ENCODE data around the gene CLMN.
"Not testable (repeated sequence)": the region's sequence is repeated elsewhere in the genome, so short reads cannot be mapped to it uniquely, and the experiment has no call there.

CLMN gene

DNA sequence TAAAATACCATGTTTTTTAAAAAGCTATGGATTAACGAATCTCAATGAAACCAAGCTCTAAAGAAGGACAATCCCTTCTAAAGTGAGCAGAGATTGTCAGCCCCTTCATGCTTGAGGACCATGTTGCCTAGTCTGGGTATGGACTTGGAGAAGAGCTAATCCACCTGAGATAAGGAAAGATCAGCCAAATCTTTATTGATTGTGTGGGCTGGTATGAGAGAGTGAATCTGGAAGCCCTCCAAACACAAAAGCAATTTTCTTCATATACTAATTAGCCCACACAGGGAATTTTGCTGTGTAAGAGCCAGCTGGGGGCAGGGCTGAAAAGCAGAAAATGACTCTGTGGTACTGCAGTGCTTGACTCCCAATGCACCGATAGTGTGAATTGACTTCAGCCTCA is 115.0 kb downstream of the CLMN start:
- TF ChIP-seq Cebpa-rat (IDR thresholded peaks at IDR 0.05): no peak
- Histone ChIP-seq H3K4me3 (no peak overlapping the region), H3K36me3 (peaks cover 19 to 36% (median 28%) of the 10 kb centered on the region in 11 experiments)

DNA sequence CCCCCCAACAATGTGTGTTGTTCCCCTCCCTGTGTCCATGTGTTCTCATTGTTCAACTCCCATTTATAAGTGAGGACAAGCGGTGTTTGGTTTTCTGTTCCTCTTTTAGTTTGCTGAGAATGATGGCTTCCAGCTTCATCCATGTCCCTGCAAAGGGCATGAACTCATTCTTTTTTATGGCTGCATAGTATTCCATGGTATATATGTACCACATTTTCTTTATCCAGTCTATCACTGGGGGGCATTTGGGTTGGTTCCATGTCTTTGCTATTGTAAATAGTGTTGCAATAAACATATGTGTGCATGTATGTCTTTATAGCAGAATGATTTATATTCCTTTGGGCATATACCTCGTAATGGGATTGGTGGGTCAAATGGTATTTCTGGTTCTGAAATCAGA is 118.0 kb downstream of the CLMN start:
- not testable (repeated sequence) for H3K27ac ChIP-seq, H3K4me2 ChIP-seq, H3K4me3 ChIP-seq, H4K20me1 ChIP-seq, H3K27me3 ChIP-seq, H3K9ac ChIP-seq
- H3K36me3 ChIP-seq: peaks cover 19 to 36% (median 28%) of the 10 kb centered on the region in 11 experiments
- peaks cover 36 to 44% (median 43%) of the 10 kb centered on the region in 11 experiments for H3K9me3 ChIP-seq (replicated peaks in 1 of 11)
- peaks cover under 1 to 18% (median 7%) of the 10 kb centered on the region in 10 experiments; a peak in 13 of 20 replicates for H3K4me1 ChIP-seq

More for the DNA sequence above, 115.0 kb downstream of the CLMN start:
- Histone ChIP-seq H3K9ac (no peak overlapping the region), H4K20me1 (no peaks in the 10 kb centered on the region), H3K9me3 (replicated peaks in 1 of 11) (peaks cover 36 to 44% (median 43%) of the 10 kb centered on the region in 11 experiments), H3K27me3 (no peaks in the 10 kb centered on the region), H3K27ac (no peak overlapping the region), H3K4me2 (no peak overlapping the region), H3K4me1 (peaks cover 18 to 39% (median 33%) of the 10 kb centered on the region in 10 experiments)

DNA sequence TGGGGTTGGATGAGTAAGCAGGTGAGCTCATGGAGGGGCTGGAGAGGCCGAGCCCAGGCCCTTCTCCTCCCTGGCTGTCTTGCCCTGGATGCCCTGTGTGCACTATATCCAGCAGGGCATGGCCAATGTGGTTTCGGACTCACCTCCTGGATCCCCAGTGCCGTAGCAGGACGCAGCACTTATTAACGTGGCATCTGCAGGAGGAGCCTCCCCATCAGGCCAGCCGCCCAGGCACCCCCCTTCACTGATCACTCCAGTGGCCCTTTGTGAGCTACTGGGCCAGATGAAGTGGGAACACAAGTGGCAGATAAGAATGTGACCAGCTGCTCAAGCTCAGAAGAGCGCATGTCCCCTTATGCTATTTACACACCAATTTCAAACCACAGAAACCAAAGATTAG is 119.3 kb downstream of the CLMN start:
- Histone ChIP-seq H3K27ac (no peak overlapping the region), H3K9me3 (replicated peaks in 1 of 11) (peaks cover 35 to 37% (median 37%) of the 10 kb centered on the region in 11 experiments), H4K20me1 (no peaks in the 10 kb centered on the region; a peak in 1 of 22 replicates), H3K27me3 (no peaks in the 10 kb centered on the region), H3K4me3 (no peak overlapping the region), H3K4me2 (0 out of 22 replicates have a peak overlapping the region, but pooled peaks of 1 of the 11 experiments have one; percentile 17), H3K9ac (no peak overlapping the region), H3K4me1 (peaks cover 5 to 22% (median 9%) of the 10 kb centered on the region in 10 experiments; a peak in 14 of 20 replicates), H3K36me3 (peaks cover 19 to 36% (median 28%) of the 10 kb centered on the region in 11 experiments)
- TF ChIP-seq Cebpa-rat (IDR thresholded peaks at IDR 0.05): no peak

DNA sequence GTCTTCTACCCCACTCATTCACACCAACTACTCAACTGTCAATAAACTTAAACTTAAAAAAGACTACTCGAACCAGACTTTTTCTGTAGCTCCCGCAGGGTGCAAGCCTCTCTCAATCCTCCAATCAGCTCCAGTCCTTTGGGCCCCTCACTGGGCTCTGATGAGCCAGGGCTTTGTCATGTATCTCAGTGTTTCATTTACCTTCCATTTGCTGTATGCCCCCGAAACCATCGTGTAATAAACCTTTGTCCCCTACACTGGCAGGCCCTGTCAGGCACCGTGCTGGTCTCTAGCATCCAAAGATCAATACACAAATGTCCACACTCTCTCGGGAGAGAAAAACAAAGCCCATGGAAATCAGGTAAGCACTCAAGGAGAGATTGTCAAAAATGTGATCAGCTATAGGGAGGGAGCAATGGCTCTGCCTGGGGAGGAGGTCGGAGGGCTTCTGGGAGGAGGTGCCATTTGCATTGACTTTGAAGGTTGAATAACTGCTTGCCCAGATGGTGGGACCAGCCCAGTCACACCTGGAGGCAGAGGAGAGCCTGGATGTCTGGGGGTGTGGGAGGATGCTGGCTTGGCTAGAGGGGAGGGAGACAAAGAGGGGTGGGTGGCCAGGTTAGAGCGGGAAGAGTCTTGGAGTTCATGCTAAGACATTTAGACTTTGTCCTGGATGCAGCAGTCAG is 120.3 kb downstream of the CLMN start:
- Histone ChIP-seq H3K36me3 (peaks cover 11 to 27% (median 21%) of the 10 kb centered on the region in 11 experiments), H3K27me3 (no peaks in the 10 kb centered on the region), H3K4me2 (no peak overlapping the region), H3K27ac (no peak overlapping the region), H3K4me1 (peaks cover 5 to 22% (median 9%) of the 10 kb centered on the region in 10 experiments; a peak in 14 of 20 replicates), H3K9me3 (replicated peaks in 1 of 11) (peaks cover 25 to 28% (median 28%) of the 10 kb centered on the region in 11 experiments), H4K20me1 (no peaks in the 10 kb centered on the region; a peak in 1 of 22 replicates), H3K9ac (no peak overlapping the region), H3K4me3 (no peak overlapping the region)
- TF ChIP-seq Cebpa-rat (IDR thresholded peaks at IDR 0.05): no peak

DNA sequence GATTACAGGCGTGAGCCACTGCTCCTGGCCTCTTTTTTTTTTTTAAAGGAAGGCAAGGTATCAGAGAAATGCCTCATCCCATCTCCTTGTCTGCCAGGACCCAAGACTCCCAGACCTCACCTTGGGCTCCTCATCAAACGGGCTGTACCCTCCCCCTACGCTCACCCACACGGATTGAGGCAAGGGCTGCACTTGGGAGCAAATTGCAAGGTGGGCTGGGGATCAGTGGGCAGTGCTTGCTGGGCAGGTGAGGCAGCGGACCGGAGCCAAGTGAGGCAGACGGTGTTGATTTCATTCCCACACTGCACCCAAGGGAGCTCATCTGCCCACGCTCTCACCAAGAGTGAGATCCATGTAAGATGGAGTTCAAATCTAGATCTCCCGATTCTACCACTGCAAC is 121.4 kb downstream of the CLMN start:
- peaks cover 14 to 16% (median 16%) of the 10 kb centered on the region in 11 experiments for H3K9me3 ChIP-seq (replicated peaks in 1 of 11)
- H3K4me3 ChIP-seq: no peak overlapping the region
- H3K36me3 ChIP-seq: peaks cover 0 to 15% (median 10%) of the 10 kb centered on the region in 11 experiments; a peak in 18 of 22 replicates
- no peak overlapping the region for H3K27ac ChIP-seq
- H3K4me1 ChIP-seq: peaks cover 5 to 22% (median 9%) of the 10 kb centered on the region in 10 experiments; a peak in 14 of 20 replicates
- no peaks in the 10 kb centered on the region for H3K27me3 ChIP-seq
- H4K20me1 ChIP-seq: no peaks in the 10 kb centered on the region; a peak in 1 of 22 replicates
- H3K4me2 ChIP-seq: no peak overlapping the region
- H3K9ac ChIP-seq: no peak overlapping the region
- no peak for TF ChIP-seq Cebpa-rat (IDR thresholded peaks at IDR 0.05)

DNA sequence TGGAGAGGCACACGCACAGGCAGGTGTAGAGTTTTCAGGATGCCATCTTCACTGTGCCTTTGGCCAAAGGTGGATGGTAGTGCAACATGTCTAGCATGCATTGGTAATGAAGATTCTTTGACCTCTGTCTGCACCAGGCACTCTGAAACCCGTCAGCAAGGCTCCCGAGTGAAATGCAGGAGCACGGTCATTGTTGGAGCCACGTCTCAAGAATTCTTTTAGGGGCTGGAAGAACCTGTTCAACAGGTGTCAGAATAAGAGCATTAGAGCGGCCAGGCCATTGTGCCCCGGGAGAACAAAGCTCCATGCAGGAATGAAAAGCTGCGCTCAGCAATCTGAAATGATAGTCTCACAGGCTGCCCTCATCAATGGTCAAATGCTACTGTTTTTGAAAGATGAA is 122.2 kb downstream of the CLMN start:
- Histone ChIP-seq H3K9me3 (replicated peaks in 1 of 11) (peaks cover 6 to 9% (median 9%) of the 10 kb centered on the region in 11 experiments; a peak in 20 of 22 replicates), H3K27me3 (no peaks in the 10 kb centered on the region), H4K20me1 (no peaks in the 10 kb centered on the region; a peak in 1 of 22 replicates), H3K9ac (no peak overlapping the region), H3K36me3 (peaks cover 0 to 8% (median 3%) of the 10 kb centered on the region in 11 experiments; a peak in 11 of 22 replicates), H3K4me2 (no peak overlapping the region), H3K4me3 (no peak overlapping the region), H3K27ac (no peak overlapping the region), H3K4me1 (peaks cover 5 to 22% (median 9%) of the 10 kb centered on the region in 10 experiments; a peak in 14 of 20 replicates)
- TF ChIP-seq Cebpa-rat (IDR thresholded peaks at IDR 0.05): no peak

DNA sequence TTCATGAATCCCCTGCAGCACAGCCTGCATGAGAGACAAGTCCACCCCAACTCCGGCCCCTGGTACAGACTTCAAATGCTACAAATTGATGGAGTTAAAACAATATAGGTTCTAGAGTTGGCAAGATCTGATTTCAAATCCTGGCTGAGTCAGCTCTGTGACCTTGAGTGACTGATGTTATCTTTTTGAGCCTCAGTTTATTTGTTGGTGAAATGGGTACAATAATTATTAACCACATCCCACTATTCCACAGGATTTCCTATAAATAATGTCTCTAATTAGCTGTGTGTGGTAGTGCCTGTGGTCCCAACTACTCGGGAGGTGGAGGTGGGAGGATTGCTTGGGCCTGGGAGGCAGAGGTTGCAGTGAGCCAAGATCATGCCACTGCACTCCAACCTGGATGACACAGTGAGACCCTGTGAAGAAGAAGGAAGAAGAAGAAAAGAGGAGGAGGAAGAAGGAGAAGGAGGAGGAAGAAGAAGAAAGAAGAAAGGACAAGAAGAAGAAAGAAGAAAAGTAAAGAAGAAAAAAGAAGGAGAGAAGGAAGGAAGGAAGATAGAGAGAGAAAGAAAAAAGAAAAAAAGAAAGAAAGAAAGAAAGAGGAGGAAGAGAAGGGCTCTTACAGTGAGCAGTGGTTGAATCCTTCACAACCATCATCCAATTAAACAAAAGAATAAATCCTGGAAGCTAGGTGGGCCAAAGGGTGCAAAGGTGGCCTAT is 122.7 kb downstream of the CLMN start:
- H3K4me2 ChIP-seq: peak overlapping the region in 5 of 11 experiments; percentile 4 to 30 (median 10); a peak in 1 of 22 replicates
- peaks cover under 1 to 4% (median 3%) of the 10 kb centered on the region in 11 experiments; a peak in 13 of 22 replicates for H3K9me3 ChIP-seq (replicated peaks in 1 of 11)
- H3K4me3 ChIP-seq: no peak overlapping the region

DNA sequence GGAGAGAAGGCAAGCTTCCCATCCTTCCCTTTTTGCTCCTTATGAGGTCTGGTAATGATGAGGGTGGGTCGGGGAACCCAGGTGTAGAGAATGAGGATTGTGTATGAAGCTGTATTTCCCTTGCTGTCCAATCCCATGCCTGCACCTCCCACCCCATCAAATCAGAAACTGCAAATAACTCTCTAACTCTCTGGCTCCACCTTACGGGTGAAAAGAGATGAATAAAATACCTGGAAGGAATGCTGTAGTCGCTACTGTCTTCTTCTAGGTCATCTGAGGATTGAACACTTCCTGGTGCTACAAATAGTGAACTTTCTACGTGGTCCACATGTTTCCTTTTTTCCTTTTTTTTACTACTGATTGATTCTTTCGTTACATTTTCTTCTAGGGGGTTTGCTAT is 123.4 kb downstream of the CLMN start:
- no peaks in the 10 kb centered on the region for H3K27me3 ChIP-seq
- H3K4me3 ChIP-seq: no peak overlapping the region
- H4K20me1 ChIP-seq: no peaks in the 10 kb centered on the region; a peak in 1 of 22 replicates
- no peaks in the 10 kb centered on the region for H3K36me3 ChIP-seq
- TF ChIP-seq Cebpa-rat (IDR thresholded peaks at IDR 0.05): no peak
- H3K9me3 ChIP-seq (replicated peaks in 1 of 11): no peaks in the 10 kb centered on the region
- H3K4me1 ChIP-seq: peaks cover 5 to 22% (median 10%) of the 10 kb centered on the region in 10 experiments; a peak in 16 of 20 replicates
- peak overlapping the region in 5 of 11 experiments; percentile 4 to 30 (median 10); a peak in 1 of 22 replicates for H3K4me2 ChIP-seq
- no peak overlapping the region for H3K9ac ChIP-seq
- no peak overlapping the region for H3K27ac ChIP-seq

More for the DNA sequence above, 122.7 kb downstream of the CLMN start:
- Histone ChIP-seq H3K27ac (no peak overlapping the region), H3K9ac (no peak overlapping the region), H4K20me1 (no peaks in the 10 kb centered on the region; a peak in 1 of 22 replicates), H3K27me3 (no peaks in the 10 kb centered on the region), H3K4me1 (peaks cover 5 to 22% (median 9%) of the 10 kb centered on the region in 10 experiments; a peak in 14 of 20 replicates), H3K36me3 (peaks cover 0 to 2% (median 0%) of the 10 kb centered on the region in 11 experiments; a peak in 1 of 22 replicates)
- TF ChIP-seq Cebpa-rat (IDR thresholded peaks at IDR 0.05): no peak

DNA sequence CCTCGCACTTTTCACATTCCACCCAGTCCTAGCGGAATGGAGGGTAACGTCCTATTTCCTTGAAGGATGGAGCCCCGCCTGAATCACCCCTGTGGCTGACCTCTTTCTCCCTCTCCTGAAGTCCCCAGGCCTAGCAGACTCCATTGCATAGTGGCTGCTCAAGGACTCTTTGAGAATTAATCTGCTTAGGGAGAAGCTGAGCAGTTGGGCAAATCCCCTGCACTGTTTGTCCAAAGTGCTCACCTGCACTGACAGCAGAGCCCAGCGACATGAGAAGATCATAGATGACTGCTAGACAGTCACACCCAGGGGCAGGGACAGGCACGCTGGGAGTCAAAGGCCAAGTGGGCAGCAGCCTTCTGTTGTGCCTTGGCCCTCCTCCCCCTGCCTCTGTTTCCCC is 124.7 kb downstream of the CLMN start:
- no peak overlapping the region for H3K4me2 ChIP-seq
- no peaks in the 10 kb centered on the region for H3K27me3 ChIP-seq
- no peaks in the 10 kb centered on the region; a peak in 1 of 22 replicates for H3K36me3 ChIP-seq
- no peak overlapping the region for H3K4me3 ChIP-seq
- no peak overlapping the region for H3K27ac ChIP-seq
- H3K4me1 ChIP-seq: peaks cover 5 to 26% (median 11%) of the 10 kb centered on the region in 10 experiments; a peak in 18 of 20 replicates
- no peak for TF ChIP-seq Cebpa-rat (IDR thresholded peaks at IDR 0.05)
- H3K9me3 ChIP-seq (replicated peaks in 1 of 11): no peaks in the 10 kb centered on the region
- H4K20me1 ChIP-seq: no peaks in the 10 kb centered on the region; a peak in 1 of 22 replicates
- H3K9ac ChIP-seq: no peak overlapping the region
